LNCaP clone FGC (cell line): ENCODE measurements around the gene ARRB2.
"Not testable (repeated sequence)": the region's sequence is repeated elsewhere in the genome, so short reads cannot be mapped to it uniquely, and the experiment has no call there.

ENCODE experiments used
- DNase-seq: peaks from one replicate; pipeline ENCODE4 v3.0.0-alpha.2; 2011; ENCODE audit warnings: low read depth
- H3K4me3 ChIP-seq: 2 replicates; pipeline ENCODE4 v1.5.1; 2011; ENCODE audit warnings: mild to moderate bottlenecking, low read depth, low read length, control low read depth
- CTCF ChIP-seq: IDR thresholded peaks from 2 replicates; pipeline ENCODE4 v1.5.1; 2012; ENCODE audit warnings: mild to moderate bottlenecking; ENCODE audit not compliant: control insufficient read depth, insufficient read depth; ENCODE audit errors: extremely low read depth

ARRB2 gene

GRCh38 chr17:4711661-4712181, 1.3 kb downstream of the ARRB2 start:
- H3K4me3 ChIP-seq = peak overlapping the region; percentile 85
- TF ChIP-seq CTCF = no peak

GRCh38 chr17:4712526-4712925, 2.1 kb downstream of the ARRB2 start:
- DNase-seq = no peak
- no peak for TF ChIP-seq CTCF
- no peak overlapping the region for H3K4me3 ChIP-seq

More at GRCh38 chr17:4711661-4712181, 1.3 kb downstream of the ARRB2 start:
- no peak for DNase-seq

GRCh38 chr17:4714340-4715062, 4.1 kb downstream of the ARRB2 start:
- not testable (repeated sequence) for H3K4me3 ChIP-seq, DNase-seq

GRCh38 chr17:4715063-4715744, 4.8 kb downstream of the ARRB2 start:
- no peak for DNase-seq
- H3K4me3 ChIP-seq = no peak overlapping the region
- TF ChIP-seq CTCF = no peak

GRCh38 chr17:4716081-4716480, 5.6 kb downstream of the ARRB2 start:
- no peak for TF ChIP-seq CTCF
- no peak overlapping the region for H3K4me3 ChIP-seq
- no peak for DNase-seq

GRCh38 chr17:4717791-4718190, 7.4 kb downstream of the ARRB2 start:
- no peak for TF ChIP-seq CTCF
- no peak for DNase-seq
- H3K4me3 ChIP-seq = no peak overlapping the region

- H3K4me3 ChIP-seq = no peak overlapping the region
- no peak for TF ChIP-seq CTCF
- no peak for DNase-seq
Observed at GRCh38 chr17:4718276-4718675, 7.8 kb downstream of the ARRB2 start.
